K562 (cell line): ENCODE data around the gene WIPF2. TPM values are rescaled to one million over a fixed set of nuclear protein-coding genes. Genes with fewer than 3 reads are reported as not detected.

Experiments used
- CREB1 ChIP-seq, 2 experiments: sonication (generic) in 1 of 2; formaldehyde crosslinking in 1 of 2; IDR thresholded peaks; 2 replicates each; pipeline versions ENCODE4 v1.6.1 to v1.8.0; 2012 to 2022; ENCODE audit warnings: inconsistent platforms in 1 of 2, mild to moderate bottlenecking in 1 of 2, missing genetic modification reagents in 1 of 2, moderate library complexity in 1 of 2
- EP300 ChIP-seq: IDR thresholded peaks from 2 replicates; pipeline ENCODE4 v1.6.1; 2012; ENCODE audit warnings: low read length, improper control_type of control experiment
- ETS1 ChIP-seq: conservative IDR thresholded peaks from 2 replicates; pipeline ENCODE4 v1.6.1; 2011; ENCODE audit warnings: low read depth, mild to moderate bottlenecking, low read length; ENCODE audit not compliant: control insufficient read depth
- HDAC8 ChIP-seq: fragments of 450-650 bp; IDR thresholded peaks from 2 replicates; pipeline ENCODE4 v1.6.1; 2016; ENCODE audit warnings: mild to moderate bottlenecking, missing genetic modification characterization, moderate library complexity, missing compliant biosample characterization
- ID3 ChIP-seq, 2 experiments: fragments of 250-450 bp in 1 of 2; fragments of 450-650 bp in 1 of 2; sonication (Bioruptor Pico) in 1 of 2; IDR thresholded peaks; 2 replicates each; pipeline versions ENCODE4 v1.6.1 to v1.8.0; 2016 to 2021; ENCODE audit warnings: mild to moderate bottlenecking in 2 of 2, moderate library complexity in 2 of 2, missing compliant biosample characterization in 1 of 2, missing genetic modification characterization in 1 of 2
- NR2C2 ChIP-seq, 2 experiments: fragments of 200-800 bp in 1 of 2; sonication (Bioruptor generic) in 1 of 2; sonication (generic) in 1 of 2; formaldehyde crosslinking in 1 of 2; IDR thresholded peaks; 2 replicates each; pipeline versions ENCODE4 v1.6.1 to v1.8.0; 2016 to 2022; ENCODE audit warnings: mild to moderate bottlenecking in 1 of 2, missing compliant biosample characterization in 1 of 2, missing genetic modification characterization in 1 of 2, missing genetic modification reagents in 1 of 2
- NRF1 ChIP-seq, 2 experiments: fragments of 450-650 bp; IDR thresholded peaks in 1 of 2; conservative IDR thresholded peaks in 1 of 2; 2 replicates each; pipeline ENCODE4 v1.6.1; 2014; ENCODE audit warnings: mild to moderate bottlenecking in 2 of 2
- PCBP1 ChIP-seq: fragments of 200-400 bp; formaldehyde crosslinking; IDR thresholded peaks from 2 replicates; pipeline ENCODE4 v1.6.1; 2018; ENCODE audit warnings: mild to moderate bottlenecking, low read depth, low read length; ENCODE audit not compliant: poor library complexity, severe bottlenecking
- RB1 ChIP-seq: fragments of 450-650 bp; IDR thresholded peaks from 2 replicates; pipeline ENCODE4 v1.6.1; 2017; ENCODE audit warnings: low read depth, mild to moderate bottlenecking
- RBBP5 ChIP-seq: fragments of 200-600 bp; sonication (generic); IDR thresholded peaks from 2 replicates; pipeline ENCODE4 v1.6.1; 2012; ENCODE audit warnings: borderline replicate concordance, mild to moderate bottlenecking, low read length, control low read depth, inconsistent platforms; ENCODE audit not compliant: insufficient read depth, poor library complexity, severe bottlenecking
- RFX5 ChIP-seq: IDR thresholded peaks from 2 replicates; pipeline ENCODE4 v1.6.1; 2011; ENCODE audit warnings: low read depth, mild to moderate bottlenecking, improper control_type of control experiment, low read length
- TFAP4 ChIP-seq: sonication (generic); formaldehyde crosslinking; IDR thresholded peaks from 2 replicates; pipeline ENCODE4 v1.8.0; 2022; ENCODE audit warnings: missing genetic modification reagents, mild to moderate bottlenecking, moderate library complexity, borderline replicate concordance
- VEZF1 ChIP-seq: fragments of 200-800 bp; sonication (Bioruptor generic); IDR thresholded peaks from 2 replicates; pipeline ENCODE4 v1.6.1; 2017; ENCODE audit warnings: missing genetic modification characterization, missing compliant biosample characterization
- polyA plus RNA-seq, 8 experiments: library from polyadenylated mRNA; depleted of rRNA in 4 of 8; stranded (reverse) in 5 of 8; unstranded in 3 of 8; fragments of >200 nt; fragmentation: Nextera tagmentation in 2 of 8; fragmentation: Illumina TruSeq in 1 of 8; extraction: Ambion mirVana in 2 of 8; extraction: Trizol in 1 of 8; gene quantifications; 2 replicates each; pipeline versions ENCODE4 v1.2.1 to v1.2.3, GENCODE V29; 2011 to 2014; ENCODE audit warnings: inconsistent platforms in 1 of 8, missing spikeins in 1 of 8
- total RNA-seq, 7 experiments: library from RNA; depleted of rRNA in 6 of 7; stranded (reverse); fragments of >200 nt in 6 of 7; fragmentation: Illumina TruSeq in 2 of 7; extraction: Trizol in 2 of 7; gene quantifications; 2 replicates each; pipeline versions ENCODE4 v1.2.1 to v1.2.3, GENCODE V29; 2011 to 2021; ENCODE audit warnings: low replicate concordance in 1 of 7
- TF ChIP-seq, protein P1 (sequence below): IDR thresholded peaks from 2 replicates; pipeline ENCODE4 v1.6.1; 2012; ENCODE audit warnings: low read depth, low read length, improper control_type of control experiment, borderline replicate concordance
- TF ChIP-seq, protein P2 (sequence below): fragments of 250-450 bp; sonication (Bioruptor Pico); IDR thresholded peaks from 2 replicates; pipeline ENCODE4 v1.4.0; 2020; ENCODE audit warnings: mild to moderate bottlenecking

Gene WIPF2
- total and polyA plus RNA-seq, 9 of the 15 experiments (the other 6 are each of a cell fraction or from before 2014, with no cell fraction given), result 3.6 to 15.0 (median 5.3) TPM

- TF ChIP-seq TFAP4 (CRISPR knock-in tag) (peak; percentile 72; the same call in 1 of the 2 replicates), RFX5 (no peak), ETS1 (0 out of 2 replicates have a peak, but pooled peaks have one; percentile 13), HDAC8 (tag) (no peak), EP300 (0 out of 2 replicates have a peak, but pooled peaks have one; percentile 16), PCBP1 (no peak), CREB1 (IDR thresholded peaks at IDR 0.05) (no peak), CREB1 (CRISPR knock-in tag; IDR thresholded peaks at IDR 0.05) (peak; percentile 39; the same call in 1 of the 2 replicates), RB1 (peak; percentile 73), NRF1 (conservative IDR thresholded peaks at IDR 0.05 in 1 of 2, IDR thresholded peaks at IDR 0.05 in 1 of 2) (peak; percentile 72 to 75), VEZF1 (peak; percentile 76), ID3 (CRISPR knock-in tag; IDR thresholded peaks at IDR 0.05) (no peak), ID3 (tag; IDR thresholded peaks at IDR 0.05) (no peak), RBBP5 (peak; percentile 44), NR2C2 (CRISPR knock-in tag; IDR thresholded peaks at IDR 0.05) (no peak), NR2C2 (tag; IDR thresholded peaks at IDR 0.05) (peak; percentile 35; the same call in 1 of the 2 replicates)
- TF ChIP-seq, protein P1, sequence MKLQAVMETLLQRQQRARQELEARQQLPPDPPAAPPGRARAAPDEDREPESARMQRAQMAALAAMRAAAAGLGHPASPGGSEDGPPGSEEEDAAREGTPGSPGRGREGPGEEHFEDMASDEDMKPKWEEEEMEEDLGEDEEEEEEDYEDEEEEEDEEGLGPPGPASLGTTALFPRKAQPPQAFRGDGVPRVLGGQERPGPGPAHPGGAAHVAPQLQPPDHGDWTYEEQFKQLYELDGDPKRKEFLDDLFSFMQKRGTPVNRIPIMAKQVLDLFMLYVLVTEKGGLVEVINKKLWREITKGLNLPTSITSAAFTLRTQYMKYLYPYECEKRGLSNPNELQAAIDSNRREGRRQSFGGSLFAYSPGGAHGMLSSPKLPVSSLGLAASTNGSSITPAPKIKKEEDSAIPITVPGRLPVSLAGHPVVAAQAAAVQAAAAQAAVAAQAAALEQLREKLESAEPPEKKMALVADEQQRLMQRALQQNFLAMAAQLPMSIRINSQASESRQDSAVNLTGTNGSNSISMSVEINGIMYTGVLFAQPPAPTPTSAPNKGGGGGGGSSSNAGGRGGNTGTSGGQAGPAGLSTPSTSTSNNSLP, result no peak
- TF ChIP-seq, protein P2, sequence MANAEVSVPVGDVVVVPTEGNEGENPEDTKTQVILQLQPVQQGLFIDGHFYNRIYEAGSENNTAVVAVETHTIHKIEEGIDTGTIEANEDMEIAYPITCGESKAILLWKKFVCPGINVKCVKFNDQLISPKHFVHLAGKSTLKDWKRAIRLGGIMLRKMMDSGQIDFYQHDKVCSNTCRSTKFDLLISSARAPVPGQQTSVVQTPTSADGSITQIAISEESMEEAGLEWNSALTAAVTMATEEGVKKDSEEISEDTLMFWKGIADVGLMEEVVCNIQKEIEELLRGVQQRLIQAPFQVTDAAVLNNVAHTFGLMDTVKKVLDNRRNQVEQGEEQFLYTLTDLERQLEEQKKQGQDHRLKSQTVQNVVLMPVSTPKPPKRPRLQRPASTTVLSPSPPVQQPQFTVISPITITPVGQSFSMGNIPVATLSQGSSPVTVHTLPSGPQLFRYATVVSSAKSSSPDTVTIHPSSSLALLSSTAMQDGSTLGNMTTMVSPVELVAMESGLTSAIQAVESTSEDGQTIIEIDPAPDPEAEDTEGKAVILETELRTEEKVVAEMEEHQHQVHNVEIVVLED, result 0 out of 2 replicates have a peak, but pooled peaks have one; percentile 9
Measured at GRCh38 chr17:40191237-40192208, 27.6 kb upstream of the WIPF2 start (continued).
